ENCODE measurements around the gene HYAL2. TPM values are rescaled to one million over a fixed set of nuclear protein-coding genes. Genes with fewer than 3 reads are reported as not detected.

Gene HYAL2
- total and polyA plus RNA-seq, 2 of the 8 experiments (the other 6 are each of a cell fraction or from before 2014, with no cell fraction given): 51.9 to 176 TPM

DNA sequence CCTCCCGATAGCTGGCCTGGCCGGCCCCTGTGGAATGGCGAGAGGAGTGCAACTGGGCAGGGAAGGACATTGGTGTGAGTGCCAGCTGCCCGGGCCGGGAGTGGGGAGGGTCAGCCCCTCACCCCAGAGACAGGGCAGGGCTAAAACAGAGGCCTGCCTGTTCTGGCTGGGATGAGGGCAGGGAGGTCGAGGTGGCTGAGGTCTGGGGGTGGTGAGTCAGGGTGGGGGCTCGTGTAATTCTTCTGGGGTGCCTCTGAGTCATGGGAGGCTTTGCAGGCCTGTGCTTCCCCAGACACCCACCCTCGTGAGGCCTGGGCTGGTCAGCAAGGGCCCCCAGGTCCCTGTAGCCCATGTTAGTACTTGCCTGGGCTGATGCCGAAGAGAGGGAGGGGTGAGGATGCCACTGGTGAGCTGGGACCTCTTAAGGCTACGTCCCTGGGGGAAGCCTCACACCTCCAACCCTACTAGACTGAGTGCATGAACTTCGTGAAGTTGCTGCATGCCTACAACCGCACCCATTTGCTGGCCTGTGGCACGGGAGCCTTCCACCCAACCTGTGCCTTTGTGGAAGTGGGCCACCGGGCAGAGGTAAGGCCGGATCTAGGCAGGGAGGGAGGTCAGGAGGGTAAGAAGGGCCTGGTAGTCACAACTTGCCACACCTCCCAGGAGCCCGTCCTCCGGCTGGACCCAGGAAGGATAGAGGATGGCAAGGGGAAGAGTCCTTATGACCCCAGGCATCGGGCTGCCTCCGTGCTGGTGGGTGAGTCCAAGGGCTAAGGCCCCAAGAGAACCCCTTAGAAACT, 51.9 kb downstream of the HYAL2 start:
- Histone ChIP-seq H3K14ac (ENCODE audit: insufficient read length) (no peak overlapping the region), H2AFZ (ENCODE audit: low read length) (no peak overlapping the region), H3K4ac (replicated peaks; ENCODE audit: insufficient read length, low read depth, low read length) (peak overlapping the region; percentile 6), H3K4me2 (ENCODE audit: insufficient read depth in 1 of 2, low read depth in 2 of 2, low read length in 2 of 2) (no peak overlapping the region), H2AK5ac (ENCODE audit: low read depth, low read length) (no peak overlapping the region; the same call in none of the 2 replicates), H3K36me3 (ENCODE audit: control insufficient read depth in 2 of 4, insufficient read depth in 4 of 4, low read length in 3 of 4) (no peaks in the 10 kb centered on the region), H3K4me3 (ENCODE audit: extremely low read depth in 1 of 4, insufficient read depth in 2 of 4, low read depth in 3 of 4, low read length in 4 of 4) (no peak overlapping the region), H3K27me3 (replicated peaks in 1 of 4; ENCODE audit: control insufficient read depth in 3 of 4, extremely low read depth in 1 of 4, insufficient read depth in 3 of 4, low read length in 3 of 4) (peaks cover 18 to 31% (median 26%) of the 10 kb centered on the region in 4 experiments), H3K9me3 (ENCODE audit: insufficient read depth in 2 of 2, low read depth in 1 of 2, low read length in 1 of 2) (no peaks in the 10 kb centered on the region), H3K27ac (ENCODE audit: low read depth, low read length) (no peak overlapping the region), H3K79me2 (ENCODE audit: control insufficient read depth in 1 of 2, insufficient read depth in 2 of 2, low read length in 2 of 2) (no peaks in the 10 kb centered on the region), H3K23me2 (ENCODE audit: low read depth, low read length) (peaks cover 4% of the 10 kb centered on the region; the same call in 1 of the 2 replicates), H3K79me1 (ENCODE audit: low read depth, low read length) (no peaks in the 10 kb centered on the region), H3K4me1 (replicated peaks in 1 of 4; ENCODE audit: control insufficient read depth in 3 of 4, insufficient read depth in 4 of 4, low read length in 3 of 4) (peaks cover 0 to 42% (median 33%) of the 10 kb centered on the region in 4 experiments; a peak in 6 of 7 replicates), H3K56ac (replicated peaks; ENCODE audit: insufficient read length, low read depth, low read length) (no peak overlapping the region), H2BK12ac (ENCODE audit: low read depth, low read length) (0 out of 2 replicates have a peak overlapping the region, but pooled peaks have one; percentile 55), H4K20me1 (replicated peaks in 1 of 2; ENCODE audit: control insufficient read depth in 1 of 2, insufficient read depth in 2 of 2, low read length in 2 of 2) (peaks cover 0 to 1% of the 10 kb centered on the region in 2 experiments), H3K18ac (ENCODE audit: extremely low read depth, low read length) (no peak overlapping the region), H2BK20ac (ENCODE audit: low read length) (0 out of 2 replicates have a peak overlapping the region, but pooled peaks have one; percentile 61), H3K23ac (ENCODE audit: insufficient read length) (no peak overlapping the region), H4K5ac (ENCODE audit: insufficient read length, low read depth, low read length) (no peak overlapping the region), H2BK5ac (ENCODE audit: low read depth, low read length) (peak overlapping the region; percentile 39; the same call in 1 of the 2 replicates), H4K8ac (ENCODE audit: extremely low read depth, insufficient read depth, low read length) (no peak overlapping the region; the same call in 1 of the 2 replicates), H2BK120ac (replicated peaks; ENCODE audit: low read depth, low read length) (no peak overlapping the region), H2BK15ac (ENCODE audit: low read length) (peak overlapping the region; percentile 40; the same call in 1 of the 2 replicates), H4K91ac (replicated peaks; ENCODE audit: insufficient read length, low read length) (no peak overlapping the region), H3K9ac (replicated peaks in 1 of 4; ENCODE audit: extremely low read depth in 1 of 4, low read depth in 3 of 4, low read length in 3 of 4) (no peak overlapping the region)
- POLR2A ChIA-PET (ENCODE audit: partially characterized antibody): interaction anchor here (1.5 to 4.4 kb wide), 3 partner anchors 11 to 24 kb away, joined by 5 to 35 read pairs (median 6); partner anchors contain the start of gene IFRD2
- CTCF ChIA-PET (ENCODE audit: partially characterized antibody): interaction anchor here (0.5 to 53.5 kb wide), 8 partner anchors 9 to 1522 kb away, joined by 3 to 2149 read pairs (median 26); partner anchors contain the start of genes GNAI2 and SLC38A3
- no peak for FAIRE-seq
- DNase-seq (ENCODE audit: low read depth in 1 of 2, low spot score in 2 of 2): no peak
- WGBS, 2 experiments (ENCODE audit: extremely low coverage in 1 of 2, insufficient coverage in 1 of 2, insufficient read length in 1 of 2, insufficient replicate concordance in 2 of 2, low coverage in 1 of 2, low lambda C conversion rate in 2 of 2, missing lambda C conversion rate in 1 of 2): 86% methylated on average over 19 of the region's 19 CpGs; no CpG with 5 or more reads in 1 of the 2 experiments
- no peak for TF ChIP-seq POLR2A (IDR thresholded peaks at IDR 0.05; ENCODE audit: control extremely low read depth in 1 of 2, low read depth in 2 of 2, low read length in 2 of 2)
- no peak for TF ChIP-seq CREB1 (IDR thresholded peaks at IDR 0.05)
- TF ChIP-seq SP4 (IDR thresholded peaks at IDR 0.05; ENCODE audit: low read length): no peak
- TF ChIP-seq BRCA1 (IDR thresholded peaks at IDR 0.05; ENCODE audit: low read depth, low read length): no peak
- TF ChIP-seq ATF2 (IDR thresholded peaks at IDR 0.05; ENCODE audit: low read length): no peak
- TF ChIP-seq RAD21 (IDR thresholded peaks at IDR 0.05 in 1 of 2, conservative IDR thresholded peaks at IDR 0.05 in 1 of 2; ENCODE audit: low read depth in 2 of 2, low read length in 2 of 2): no peak
- no peak for TF ChIP-seq POU5F1 (IDR thresholded peaks at IDR 0.05; ENCODE audit: low read depth, low read length)
- TF ChIP-seq PHF8 (conservative IDR thresholded peaks at IDR 0.05; ENCODE audit: low read depth, low read length): no peak
- no peak for TF ChIP-seq SRF (IDR thresholded peaks at IDR 0.05; ENCODE audit: low read depth, low read length)
